Measurements from ENCODE around the gene PCED1B. TPM values are rescaled to one million over a fixed set of nuclear protein-coding genes. Genes with fewer than 3 reads are reported as not detected.
A peak's percentile ranks its signal among the peaks of the same experiment; 100 is the strongest.

PCED1B gene
- total and polyA plus RNA-seq, 2 experiments from 2014 or later = 3.6 to 6.6 TPM

GRCh38 chr12:47082283-47082682 is 2.9 kb downstream of the PCED1B start:
- 64% methylated on average over 3 of the region's 3 CpGs for WGBS (ENCODE audit: low lambda C conversion rate, missing lambda C conversion rate)
- no peaks in the 10 kb centered on the region for H3K9me2 ChIP-seq (replicated peaks; ENCODE audit: insufficient read depth)
- TF ChIP-seq, protein P1, sequence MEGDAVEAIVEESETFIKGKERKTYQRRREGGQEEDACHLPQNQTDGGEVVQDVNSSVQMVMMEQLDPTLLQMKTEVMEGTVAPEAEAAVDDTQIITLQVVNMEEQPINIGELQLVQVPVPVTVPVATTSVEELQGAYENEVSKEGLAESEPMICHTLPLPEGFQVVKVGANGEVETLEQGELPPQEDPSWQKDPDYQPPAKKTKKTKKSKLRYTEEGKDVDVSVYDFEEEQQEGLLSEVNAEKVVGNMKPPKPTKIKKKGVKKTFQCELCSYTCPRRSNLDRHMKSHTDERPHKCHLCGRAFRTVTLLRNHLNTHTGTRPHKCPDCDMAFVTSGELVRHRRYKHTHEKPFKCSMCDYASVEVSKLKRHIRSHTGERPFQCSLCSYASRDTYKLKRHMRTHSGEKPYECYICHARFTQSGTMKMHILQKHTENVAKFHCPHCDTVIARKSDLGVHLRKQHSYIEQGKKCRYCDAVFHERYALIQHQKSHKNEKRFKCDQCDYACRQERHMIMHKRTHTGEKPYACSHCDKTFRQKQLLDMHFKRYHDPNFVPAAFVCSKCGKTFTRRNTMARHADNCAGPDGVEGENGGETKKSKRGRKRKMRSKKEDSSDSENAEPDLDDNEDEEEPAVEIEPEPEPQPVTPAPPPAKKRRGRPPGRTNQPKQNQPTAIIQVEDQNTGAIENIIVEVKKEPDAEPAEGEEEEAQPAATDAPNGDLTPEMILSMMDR (IDR thresholded peaks at IDR 0.05; ENCODE audit: poor library complexity) = no peak
- TF ChIP-seq EZH2phosphoT487 (IDR thresholded peaks at IDR 0.05; ENCODE audit: low read depth, severe bottlenecking, unreplicated experiment) (no peak), EZH2 (IDR thresholded peaks at IDR 0.05; ENCODE audit: borderline replicate concordance) (no peak)
- peak overlapping the region; percentile 97 for H3K27ac ChIP-seq
- no peaks in the 10 kb centered on the region for H4K20me1 ChIP-seq (ENCODE audit: insufficient read depth, poor library complexity, severe bottlenecking)
- no peaks in the 10 kb centered on the region for H3K27me3 ChIP-seq
- H3K4me1 ChIP-seq (ENCODE audit: insufficient read depth) = peaks cover 36% of the 10 kb centered on the region
- DNase-seq (ENCODE audit: low spot score) = no peak
- no peaks in the 10 kb centered on the region for H3K36me3 ChIP-seq (replicated peaks; ENCODE audit: insufficient read depth, low read depth)
- no peaks in the 10 kb centered on the region for H3K9me3 ChIP-seq (ENCODE audit: low read depth)
- H3K4me3 ChIP-seq = no peak overlapping the region
- H3K4me2 ChIP-seq = no peak overlapping the region
- H2AFZ ChIP-seq = no peak overlapping the region
- H3K79me2 ChIP-seq = peaks cover 19% of the 10 kb centered on the region

DNA sequence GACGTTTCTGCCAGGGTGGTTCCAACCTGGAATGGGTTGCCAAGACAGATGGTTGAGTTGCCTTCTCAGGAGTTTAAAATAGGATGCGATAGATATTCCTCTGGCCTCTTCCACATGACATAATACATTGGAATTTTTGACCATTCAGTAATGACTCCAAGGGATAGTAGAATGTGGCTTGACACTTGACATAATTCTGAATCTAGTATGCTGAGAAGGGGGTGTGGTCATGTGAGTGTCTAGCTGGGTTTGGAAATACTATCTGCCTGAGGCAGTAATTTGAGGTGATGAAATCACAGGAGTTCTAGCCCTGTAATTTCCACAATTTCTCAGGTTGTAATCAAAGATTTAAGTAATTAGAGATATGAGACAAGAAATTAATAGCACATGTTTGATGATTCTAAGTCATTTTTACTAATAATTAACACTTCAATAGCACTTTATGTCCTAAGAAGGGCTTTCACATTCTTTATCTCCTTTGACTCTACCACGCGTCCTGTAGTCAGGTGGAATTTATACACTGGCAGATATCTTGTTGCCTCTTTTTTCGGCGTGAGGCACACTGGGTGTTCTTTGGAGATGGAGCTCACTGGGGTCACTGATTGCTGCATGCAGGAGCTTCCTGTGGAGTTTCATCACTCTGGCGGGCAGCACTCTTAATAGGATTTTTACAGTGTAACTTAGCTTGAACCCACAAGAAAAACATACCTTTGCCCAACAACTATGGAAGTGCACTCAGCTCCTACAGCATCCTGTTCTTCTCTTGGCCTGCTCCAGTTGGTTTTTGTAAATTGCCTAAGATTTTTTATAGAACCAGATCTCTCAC is 3.6 kb downstream of the PCED1B start:
- Histone ChIP-seq H3K36me3 (replicated peaks; ENCODE audit: insufficient read depth, low read depth) (no peaks in the 10 kb centered on the region), H3K27me3 (no peaks in the 10 kb centered on the region), H3K79me2 (peaks cover 12% of the 10 kb centered on the region), H3K4me1 (ENCODE audit: insufficient read depth) (peaks cover 40% of the 10 kb centered on the region), H4K20me1 (ENCODE audit: insufficient read depth, poor library complexity, severe bottlenecking) (no peaks in the 10 kb centered on the region), H3K9me2 (replicated peaks; ENCODE audit: insufficient read depth) (no peaks in the 10 kb centered on the region), H3K4me2 (no peak overlapping the region), H2AFZ (no peak overlapping the region), H3K9me3 (ENCODE audit: low read depth) (no peaks in the 10 kb centered on the region), H3K27ac (peak overlapping the region; percentile 50), H3K4me3 (no peak overlapping the region)
- 46% methylated on average over 7 of the region's 7 CpGs for WGBS (ENCODE audit: low lambda C conversion rate, missing lambda C conversion rate)
- TF ChIP-seq, protein P1 (IDR thresholded peaks at IDR 0.05; ENCODE audit: poor library complexity) = no peak
- no peak for TF ChIP-seq EZH2phosphoT487 (IDR thresholded peaks at IDR 0.05; ENCODE audit: low read depth, severe bottlenecking, unreplicated experiment)
- no peak for TF ChIP-seq EZH2 (IDR thresholded peaks at IDR 0.05; ENCODE audit: borderline replicate concordance)
- peak; percentile 63 for DNase-seq (ENCODE audit: low spot score)

DNA sequence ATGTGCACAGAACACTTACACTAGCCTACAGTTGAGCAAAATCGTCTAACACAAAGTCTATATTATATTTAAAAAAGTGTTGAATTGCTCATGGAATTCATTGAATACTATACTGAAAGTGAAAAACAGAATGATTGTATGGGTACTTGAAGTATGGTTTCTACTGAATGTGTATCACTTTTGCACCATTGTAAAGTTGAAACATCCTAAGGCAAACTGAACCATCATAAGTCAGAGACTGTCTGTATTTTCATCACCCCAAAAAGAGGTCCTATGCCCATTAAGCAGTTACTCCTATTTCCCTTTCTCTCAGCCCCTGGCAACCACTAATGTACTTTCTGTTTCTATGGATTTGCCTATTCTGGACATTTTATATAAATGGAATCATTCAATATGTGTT is 4.8 kb downstream of the PCED1B start:
- H4K20me1 ChIP-seq (ENCODE audit: insufficient read depth, poor library complexity, severe bottlenecking) = no peaks in the 10 kb centered on the region
- TF ChIP-seq EZH2 (IDR thresholded peaks at IDR 0.05; ENCODE audit: borderline replicate concordance) (no peak), EZH2phosphoT487 (IDR thresholded peaks at IDR 0.05; ENCODE audit: low read depth, severe bottlenecking, unreplicated experiment) (no peak)
- TF ChIP-seq, protein P1 (IDR thresholded peaks at IDR 0.05; ENCODE audit: poor library complexity) = no peak
- H2AFZ ChIP-seq = no peak overlapping the region
- H3K9me2 ChIP-seq (replicated peaks; ENCODE audit: insufficient read depth) = no peaks in the 10 kb centered on the region
- 93% methylated on average over 1 of the region's 1 CpG for WGBS (ENCODE audit: low lambda C conversion rate, missing lambda C conversion rate)
- H3K4me1 ChIP-seq (ENCODE audit: insufficient read depth) = peaks cover 42% of the 10 kb centered on the region
- no peak for DNase-seq (ENCODE audit: low spot score)
- H3K9me3 ChIP-seq (ENCODE audit: low read depth) = no peaks in the 10 kb centered on the region
- no peak overlapping the region for H3K27ac ChIP-seq
- peaks cover under 1% of the 10 kb centered on the region for H3K79me2 ChIP-seq
- H3K4me3 ChIP-seq = no peak overlapping the region
- no peaks in the 10 kb centered on the region for H3K27me3 ChIP-seq
- no peak overlapping the region for H3K4me2 ChIP-seq
- H3K36me3 ChIP-seq (replicated peaks; ENCODE audit: insufficient read depth, low read depth) = no peaks in the 10 kb centered on the region
